HepG2 (cell line): Measurements from ENCODE around the gene ASXL1. TPM values are rescaled to one million over a fixed set of nuclear protein-coding genes. Genes with fewer than 3 reads are reported as not detected.
A peak's percentile ranks its signal among the peaks of the same experiment; 100 is the strongest.

Experiments
- ERF ChIP-seq: IDR thresholded peaks from 2 replicates; pipeline ENCODE4 v1.6.1; 2018; ENCODE audit warnings: missing biosample characterization, missing genetic modification reagents
- FLYWCH1 ChIP-seq: sonication (generic); formaldehyde crosslinking; IDR thresholded peaks from 2 replicates; pipeline ENCODE4 v1.8.1; 2023; ENCODE audit warnings: mild to moderate bottlenecking, missing genetic modification reagents
- FOSL2 ChIP-seq: sonication (generic); formaldehyde crosslinking; IDR thresholded peaks from 2 replicates; pipeline ENCODE4 v1.4.0; 2020; ENCODE audit warnings: missing genetic modification reagents
- HDAC6 ChIP-seq: fragments of 200-600 bp; sonication (generic); IDR thresholded peaks from 2 replicates; pipeline ENCODE4 v1.7.0; 2017; ENCODE audit warnings: mild to moderate bottlenecking, antibody characterized with exemption, low read length, low read depth
- HOXD1 ChIP-seq: sonication (generic); formaldehyde crosslinking; IDR thresholded peaks from 2 replicates; pipeline ENCODE4 v1.5.0; 2020; ENCODE audit warnings: missing genetic modification reagents
- IRF1 ChIP-seq: sonication (generic); formaldehyde crosslinking; IDR thresholded peaks from 2 replicates; pipeline ENCODE4 v1.4.0; 2020; ENCODE audit warnings: low read depth, mild to moderate bottlenecking, missing genetic modification reagents
- JARID2 ChIP-seq: sonication (generic); formaldehyde crosslinking; IDR thresholded peaks from 2 replicates; pipeline ENCODE4 v1.8.1; 2023; ENCODE audit warnings: missing genetic modification reagents, inconsistent platforms; ENCODE audit not compliant: insufficient replicate concordance
- LCORL ChIP-seq, 2 experiments: fragments of 450-650 bp in 1 of 2; sonication (generic) in 1 of 2; formaldehyde crosslinking in 1 of 2; IDR thresholded peaks; 2 replicates each; pipeline versions ENCODE4 v1.5.0 to v1.6.1; 2017 to 2020; ENCODE audit warnings: antibody characterized with exemption in 1 of 2, missing genetic modification reagents in 1 of 2
- MBD4 ChIP-seq: IDR thresholded peaks from 2 replicates; pipeline ENCODE4 v1.6.1; 2012; ENCODE audit warnings: low read length, inconsistent platforms, borderline replicate concordance
- MIER3 ChIP-seq: IDR thresholded peaks from 2 replicates; pipeline ENCODE4 v1.6.1; 2016; ENCODE audit warnings: missing compliant biosample characterization, borderline replicate concordance
- MZF1 ChIP-seq: sonication (generic); formaldehyde crosslinking; IDR thresholded peaks from 2 replicates; pipeline ENCODE4 v1.8.1; 2023; ENCODE audit warnings: mild to moderate bottlenecking, missing genetic modification reagents, borderline replicate concordance
- NBN ChIP-seq: fragments of 450-650 bp; conservative IDR thresholded peaks from 2 replicates; pipeline ENCODE4 v1.6.1; 2017
- NCOA5 ChIP-seq: sonication (generic); formaldehyde crosslinking; IDR thresholded peaks from 2 replicates; pipeline ENCODE4 v1.4.0; 2020; ENCODE audit warnings: missing genetic modification reagents
- SIX4 ChIP-seq: sonication (generic); formaldehyde crosslinking; IDR thresholded peaks from 2 replicates; pipeline ENCODE4 v1.4.0; 2020; ENCODE audit warnings: missing genetic modification reagents
- TBX2 ChIP-seq: sonication (generic); formaldehyde crosslinking; IDR thresholded peaks from 2 replicates; pipeline ENCODE4 v1.5.0; 2020; ENCODE audit warnings: missing genetic modification reagents, mild to moderate bottlenecking, borderline replicate concordance
- TCF12 ChIP-seq, 2 experiments: fragments of 450-650 bp in 1 of 2; sonication (generic) in 1 of 2; formaldehyde crosslinking in 1 of 2; IDR thresholded peaks; 2 replicates each; pipeline versions ENCODE4 v1.6.1 to v1.8.0; 2017 to 2022; ENCODE audit warnings: antibody characterized with exemption in 1 of 2, mild to moderate bottlenecking in 1 of 2, missing genetic modification reagents in 1 of 2, moderate library complexity in 1 of 2
- TRIM24 ChIP-seq: sonication (generic); formaldehyde crosslinking; IDR thresholded peaks from 2 replicates; pipeline ENCODE4 v1.8.0; 2022; ENCODE audit warnings: mild to moderate bottlenecking, missing genetic modification reagents
- U2AF2 ChIP-seq: fragments of 200-400 bp; formaldehyde crosslinking; IDR thresholded peaks from 2 replicates; pipeline ENCODE4 v1.6.1; 2017; ENCODE audit warnings: low read depth, mild to moderate bottlenecking, low read length
- ZBTB20 ChIP-seq: sonication (generic); formaldehyde crosslinking; IDR thresholded peaks from 2 replicates; pipeline ENCODE4 v1.8.1; 2023; ENCODE audit warnings: missing genetic modification reagents, low read depth, mild to moderate bottlenecking, borderline replicate concordance
- ZMAT5 ChIP-seq: sonication (generic); formaldehyde crosslinking; IDR thresholded peaks from 2 replicates; pipeline ENCODE4 v1.5.0; 2020; ENCODE audit warnings: mild to moderate bottlenecking, low read depth, missing genetic modification reagents, borderline replicate concordance
- ZNF20 ChIP-seq: sonication (generic); formaldehyde crosslinking; IDR thresholded peaks from 2 replicates; pipeline ENCODE4 v1.4.0; 2020; ENCODE audit warnings: mild to moderate bottlenecking, moderate library complexity, missing genetic modification reagents
- ZNF383 ChIP-seq: sonication (generic); formaldehyde crosslinking; IDR thresholded peaks from 2 replicates; pipeline ENCODE4 v1.4.0; 2020; ENCODE audit warnings: missing genetic modification reagents, mild to moderate bottlenecking, borderline replicate concordance
- ZNF570 ChIP-seq: sonication (generic); formaldehyde crosslinking; IDR thresholded peaks from 2 replicates; pipeline ENCODE4 v1.4.0; 2020; ENCODE audit warnings: mild to moderate bottlenecking, missing genetic modification reagents, borderline replicate concordance
- ZNF629 ChIP-seq: sonication (generic); formaldehyde crosslinking; conservative IDR thresholded peaks from 2 replicates; pipeline ENCODE4 v1.5.0; 2020; ENCODE audit warnings: missing genetic modification reagents
- ZNF770 ChIP-seq: sonication (generic); formaldehyde crosslinking; IDR thresholded peaks from 2 replicates; pipeline ENCODE4 v1.5.0; 2020; ENCODE audit warnings: mild to moderate bottlenecking, missing genetic modification reagents
- ZSCAN22 ChIP-seq: sonication (generic); formaldehyde crosslinking; IDR thresholded peaks from 2 replicates; pipeline ENCODE4 v1.4.0; 2020; ENCODE audit warnings: mild to moderate bottlenecking, missing genetic modification reagents
- ZSCAN5A ChIP-seq: sonication (generic); formaldehyde crosslinking; IDR thresholded peaks from 2 replicates; pipeline ENCODE4 v1.8.0; 2022; ENCODE audit warnings: mild to moderate bottlenecking, missing genetic modification reagents, borderline replicate concordance
- polyA plus RNA-seq, 8 experiments: library from polyadenylated mRNA; depleted of rRNA in 3 of 8; stranded (reverse) in 7 of 8; unstranded in 1 of 8; fragments of >200 nt; fragmentation: Illumina TruSeq in 4 of 8; extraction: Trizol in 4 of 8; gene quantifications; 2 replicates each; pipeline versions ENCODE4 v1.2.1 to v1.2.3, GENCODE V29; 2011 to 2016; ENCODE audit warnings: low read depth in 4 of 8, missing spikeins in 1 of 8, mixed read lengths in 1 of 8; ENCODE audit not compliant: insufficient read depth in 1 of 8
- total RNA-seq, 5 experiments: library from RNA; depleted of rRNA; stranded (reverse); fragments of >200 nt; fragmentation: Illumina TruSeq; extraction: Trizol; gene quantifications; 2 replicates each; pipeline ENCODE4 v1.2.3, GENCODE V29; 2016; ENCODE audit warnings: low read depth in 1 of 5

The ASXL1 gene
- total and polyA plus RNA-seq, 2 of the 13 experiments (the other 11 are each of a cell fraction or from before 2014, with no cell fraction given): 62.1 to 74.8 TPM

- TF ChIP-seq ZNF20 (CRISPR knock-in tag) (no peak), TBX2 (0 out of 2 replicates have a peak, but pooled peaks have one; percentile 8), MBD4 (no peak), NCOA5 (CRISPR knock-in tag) (no peak), ERF (CRISPR knock-in tag) (no peak), ZNF629 (CRISPR knock-in tag) (no peak), FOSL2 (CRISPR knock-in tag) (no peak), NBN (no peak), TRIM24 (CRISPR knock-in tag) (no peak), SIX4 (no peak), ZBTB20 (CRISPR knock-in tag) (no peak), IRF1 (CRISPR knock-in tag) (no peak), FLYWCH1 (CRISPR knock-in tag) (no peak), ZNF383 (CRISPR knock-in tag) (no peak), ZNF770 (CRISPR knock-in tag) (peak; percentile 95), TCF12 (IDR thresholded peaks at IDR 0.05) (no peak), TCF12 (CRISPR knock-in tag; IDR thresholded peaks at IDR 0.05) (0 out of 2 replicates have a peak, but pooled peaks have one; percentile 21), MIER3 (no peak), JARID2 (CRISPR knock-in tag) (no peak), ZNF570 (CRISPR knock-in tag) (no peak), ZSCAN22 (CRISPR knock-in tag) (peak; percentile 73; the same call in 1 of the 2 replicates), MZF1 (CRISPR knock-in tag) (no peak), HOXD1 (CRISPR knock-in tag) (no peak), HDAC6 (no peak), ZSCAN5A (CRISPR knock-in tag) (no peak), ZMAT5 (CRISPR knock-in tag) (no peak), U2AF2 (no peak), LCORL (IDR thresholded peaks at IDR 0.05) (no peak), LCORL (CRISPR knock-in tag; IDR thresholded peaks at IDR 0.05) (no peak)
Measured at GRCh38 chr20:32353848-32354496, 4.2 kb upstream of the ASXL1 start (continued).
